PC-3 (cell line): Measurements from ENCODE around the gene BPIFA3.

ENCODE experiments used
- EZH2phosphoT487 ChIP-seq: fragments of 300-600 bp; sonication (generic); IDR thresholded peaks from 2 replicates; pipeline ENCODE4 v1.6.1; 2018; ENCODE audit warnings: mild to moderate bottlenecking, antibody characterized with exemption, low read length, borderline replicate concordance
- TF ChIP-seq, protein P1 (sequence below): fragments of 300-600 bp; sonication (generic); conservative IDR thresholded peaks from 2 replicates; pipeline ENCODE4 v1.5.1; 2017; ENCODE audit warnings: antibody characterized with exemption, low read depth, mild to moderate bottlenecking, low read length

DNA sequence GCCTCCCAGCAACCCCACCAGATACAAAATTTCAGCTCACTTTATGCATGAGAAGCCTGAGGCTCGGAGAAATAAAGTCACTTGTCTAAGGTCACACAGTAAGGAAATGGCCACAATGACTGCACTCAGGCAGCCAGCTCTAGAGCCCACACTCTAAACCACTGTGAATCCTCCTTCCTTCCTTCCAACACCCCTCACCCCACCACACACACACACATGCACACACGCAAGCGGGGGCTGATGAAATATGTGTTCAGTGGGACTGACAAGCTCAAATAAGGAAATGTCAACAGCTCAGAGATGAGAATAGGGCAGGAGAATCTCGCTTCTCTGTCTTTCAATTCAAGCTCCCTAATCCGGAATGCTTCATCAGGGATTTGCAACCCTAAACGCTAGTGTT is 12.7 kb downstream of the BPIFA3 start:
- TF ChIP-seq, protein P1, sequence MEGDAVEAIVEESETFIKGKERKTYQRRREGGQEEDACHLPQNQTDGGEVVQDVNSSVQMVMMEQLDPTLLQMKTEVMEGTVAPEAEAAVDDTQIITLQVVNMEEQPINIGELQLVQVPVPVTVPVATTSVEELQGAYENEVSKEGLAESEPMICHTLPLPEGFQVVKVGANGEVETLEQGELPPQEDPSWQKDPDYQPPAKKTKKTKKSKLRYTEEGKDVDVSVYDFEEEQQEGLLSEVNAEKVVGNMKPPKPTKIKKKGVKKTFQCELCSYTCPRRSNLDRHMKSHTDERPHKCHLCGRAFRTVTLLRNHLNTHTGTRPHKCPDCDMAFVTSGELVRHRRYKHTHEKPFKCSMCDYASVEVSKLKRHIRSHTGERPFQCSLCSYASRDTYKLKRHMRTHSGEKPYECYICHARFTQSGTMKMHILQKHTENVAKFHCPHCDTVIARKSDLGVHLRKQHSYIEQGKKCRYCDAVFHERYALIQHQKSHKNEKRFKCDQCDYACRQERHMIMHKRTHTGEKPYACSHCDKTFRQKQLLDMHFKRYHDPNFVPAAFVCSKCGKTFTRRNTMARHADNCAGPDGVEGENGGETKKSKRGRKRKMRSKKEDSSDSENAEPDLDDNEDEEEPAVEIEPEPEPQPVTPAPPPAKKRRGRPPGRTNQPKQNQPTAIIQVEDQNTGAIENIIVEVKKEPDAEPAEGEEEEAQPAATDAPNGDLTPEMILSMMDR, result no peak
- TF ChIP-seq EZH2phosphoT487, result no peak
